Activated CD8-positive, alpha-beta T cell treated with anti-CD3 and anti-CD28 coated beads, Interleukin-2, amount 10 ng/mL, durations not matched to agents 7 days and 5 days (primary cell): ENCODE measurements around the gene GFM1. TPM values are rescaled to one million over a fixed set of nuclear protein-coding genes. Genes with fewer than 3 reads are reported as not detected.

ENCODE experiments used
- ATAC-seq: fragments of 150-1000 bp; cut with Tn5 transposase; one replicate; pipeline ENCODE4 v1.10.0; 2021; ENCODE audit warnings: moderate library complexity
- CTCF ChIA-PET: fragments of 350-600 bp; sonication (Branson Sonifier 250); formaldehyde crosslinking; loops from one replicate; lab custom pipeline; 2021; ENCODE audit warnings: antibody characterized with exemption; lab: Charles Lee
- POLR2A ChIA-PET: fragments of 350-600 bp; sonication (Branson Sonifier 250); formaldehyde crosslinking; loops from one replicate; lab custom pipeline; 2021; ENCODE audit warnings: antibody characterized with exemption; lab: Charles Lee
- DNase-seq: peaks from one replicate; pipeline ENCODE4 v3.0.0-alpha.2; 2020
- H3K27ac Mint-ChIP-seq: one replicate; pipeline ENCODE4 v1.8.0; 2021; ENCODE audit warnings: mild to moderate bottlenecking, mixed read lengths
- H3K27me3 Mint-ChIP-seq: one replicate; pipeline ENCODE4 v1.8.0; 2021; ENCODE audit warnings: low read depth, mixed read lengths
- H3K36me3 Mint-ChIP-seq: one replicate; pipeline ENCODE4 v1.8.0; 2021; ENCODE audit warnings: low read depth, mixed read lengths
- H3K4me1 Mint-ChIP-seq: one replicate; pipeline ENCODE4 v1.8.0; 2021; ENCODE audit warnings: low read depth, mixed read lengths
- H3K4me3 Mint-ChIP-seq: one replicate; pipeline ENCODE4 v1.8.0; 2021; ENCODE audit warnings: mild to moderate bottlenecking, mixed read lengths
- H3K9me3 Mint-ChIP-seq: one replicate; pipeline ENCODE4 v1.8.0; 2022; ENCODE audit warnings: mixed read lengths; ENCODE audit not compliant: insufficient read depth
- total RNA-seq, 2 experiments: library from RNA; stranded (reverse); gene quantifications; one replicate each; pipeline ENCODE4 v1.2.3, GENCODE V29; 2021

GFM1 gene
- total RNA-seq, 2 experiments from 2014 or later: 40.4 to 45.0 TPM

- ATAC-seq: peak; percentile 62
- Mint-ChIP-seq H3K4me3 (no peak overlapping the region), H3K27ac (no peak overlapping the region), H3K27me3 (no peaks in the 10 kb centered on the region), H3K4me1 (peaks cover 22% of the 10 kb centered on the region), H3K9me3 (no peaks in the 10 kb centered on the region), H3K36me3 (no peaks in the 10 kb centered on the region)
- ChIA-PET POLR2A (no interaction called here), CTCF (interaction anchor here (0.6 to 4.8 kb wide), 46 partner anchors 9 to 178 kb away, joined by 3 to 129 read pairs (median 4); partner anchors contain the start of genes GFM1, LXN and MFSD1)
- peak; percentile 74 for DNase-seq
Measured at GRCh38 chr3:158727206-158728060, 83.1 kb downstream of the GFM1 start.

- CTCF ChIA-PET: interaction anchor here (0.6 to 4.8 kb wide), 42 partner anchors 8 to 179 kb away, joined by 3 to 129 read pairs (median 4); partner anchors contain the start of genes GFM1, LXN and MFSD1
- Mint-ChIP-seq H3K27me3 (no peaks in the 10 kb centered on the region), H3K9me3 (no peaks in the 10 kb centered on the region), H3K4me3 (no peak overlapping the region), H3K36me3 (no peaks in the 10 kb centered on the region), H3K4me1 (peaks cover 19% of the 10 kb centered on the region), H3K27ac (no peak overlapping the region)
- DNase-seq (no peak), ATAC-seq (no peak)
- POLR2A ChIA-PET: no interaction called here
Measured at GRCh38 chr3:158728061-158728377, 83.7 kb downstream of the GFM1 start.

- no peaks in the 10 kb centered on the region for H3K36me3 Mint-ChIP-seq
- ChIA-PET CTCF (interaction anchor here (0.9 to 4.8 kb wide), 3 partner anchors 62 to 83 kb away, joined by 5 to 129 read pairs (median 22); partner anchors contain the start of gene GFM1), POLR2A (no interaction called here)
- H3K4me1 Mint-ChIP-seq: peaks cover 15% of the 10 kb centered on the region
- no peak for DNase-seq
- H3K4me3 Mint-ChIP-seq: no peak overlapping the region
- ATAC-seq: no peak
- H3K27me3 Mint-ChIP-seq: no peaks in the 10 kb centered on the region
- H3K27ac Mint-ChIP-seq: no peak overlapping the region
- H3K9me3 Mint-ChIP-seq: no peaks in the 10 kb centered on the region
Measured at GRCh38 chr3:158728851-158729250, 84.5 kb downstream of the GFM1 start.

GRCh38 chr3:158731486-158731885 lies 87.2 kb downstream of the GFM1 start:
- no peaks in the 10 kb centered on the region for H3K27me3 Mint-ChIP-seq
- ATAC-seq: no peak
- DNase-seq: no peak
- H3K4me1 Mint-ChIP-seq: peaks cover 15% of the 10 kb centered on the region
- ChIA-PET POLR2A (no interaction called here), CTCF (interaction anchor here (0.7 to 1.2 kb wide), 2 partner anchors 8 to 72 kb away, joined by 3 read pairs; no protein-coding TSS in a partner anchor)
- H3K36me3 Mint-ChIP-seq: no peaks in the 10 kb centered on the region
- no peak overlapping the region for H3K27ac Mint-ChIP-seq
- H3K4me3 Mint-ChIP-seq: peak overlapping the region; percentile 36
- H3K9me3 Mint-ChIP-seq: no peaks in the 10 kb centered on the region

GRCh38 chr3:158731938-158732855 lies 87.9 kb downstream of the GFM1 start, which contains the start of gene RARRES1:
RARRES1 (minus strand) TSS chr3:158732457; CDS start chr3:158732415, 42 bp downstream.
- CTCF ChIA-PET: interaction anchor here (0.7 to 1.2 kb wide), 2 partner anchors 9 to 73 kb away, joined by 3 read pairs; no protein-coding TSS in a partner anchor
- peak; percentile 73 for ATAC-seq
- H3K36me3 Mint-ChIP-seq: no peaks in the 10 kb centered on the region

GRCh38 chr3:158732856-158733200 lies 88.5 kb downstream of the GFM1 start:
- Mint-ChIP-seq H3K36me3 (no peaks in the 10 kb centered on the region), H3K4me1 (peaks cover 12% of the 10 kb centered on the region), H3K4me3 (no peak overlapping the region), H3K27me3 (no peaks in the 10 kb centered on the region), H3K27ac (no peak overlapping the region), H3K9me3 (no peaks in the 10 kb centered on the region)
- DNase-seq: no peak
- POLR2A ChIA-PET: no interaction called here
- no peak for ATAC-seq
- CTCF ChIA-PET: no interaction called here

More at GRCh38 chr3:158731938-158732855, 87.9 kb downstream of the GFM1 start, which contains the start of gene RARRES1:
- Mint-ChIP-seq H3K4me3 (peak within 1 kb of the TSS; percentile 36), H3K27me3 (no peaks in the 10 kb centered on the region), H3K9me3 (no peaks in the 10 kb centered on the region), H3K27ac (no peak within 1 kb of the TSS), H3K4me1 (peaks cover 15% of the 10 kb centered on the region)
- peak; percentile 51 for DNase-seq
- POLR2A ChIA-PET: no interaction called here

- no peak for ATAC-seq
- CTCF ChIA-PET: no interaction called here
- H3K27me3 Mint-ChIP-seq: no peaks in the 10 kb centered on the region
- POLR2A ChIA-PET: no interaction called here
- H3K27ac Mint-ChIP-seq: no peak overlapping the region
- no peak overlapping the region for H3K4me3 Mint-ChIP-seq
- no peak for DNase-seq
- no peaks in the 10 kb centered on the region for H3K9me3 Mint-ChIP-seq
- no peaks in the 10 kb centered on the region for H3K36me3 Mint-ChIP-seq
- peaks cover 7% of the 10 kb centered on the region for H3K4me1 Mint-ChIP-seq
Measured at GRCh38 chr3:158733656-158734055, 89.3 kb downstream of the GFM1 start.

GRCh38 chr3:158735296-158736033 lies 91.1 kb downstream of the GFM1 start:
- Mint-ChIP-seq H3K27ac (no peak overlapping the region), H3K27me3 (no peaks in the 10 kb centered on the region), H3K9me3 (no peaks in the 10 kb centered on the region), H3K4me1 (peaks cover 7% of the 10 kb centered on the region), H3K4me3 (no peak overlapping the region), H3K36me3 (no peaks in the 10 kb centered on the region)
- DNase-seq (no peak), ATAC-seq (no peak)
- ChIA-PET CTCF (interaction anchor here (1.7 to 1.8 kb wide), 2 partner anchors 8 to 54 kb away, joined by 5 to 9 read pairs; no protein-coding TSS in a partner anchor), POLR2A (no interaction called here)

GRCh38 chr3:158737410-158737809 lies 93.1 kb downstream of the GFM1 start:
- Mint-ChIP-seq H3K4me3 (no peak overlapping the region), H3K4me1 (peaks cover 7% of the 10 kb centered on the region), H3K9me3 (no peaks in the 10 kb centered on the region), H3K36me3 (no peaks in the 10 kb centered on the region), H3K27ac (no peak overlapping the region), H3K27me3 (no peaks in the 10 kb centered on the region)
- CTCF ChIA-PET: interaction anchor here (1.5 kb wide), 1 partner anchor 10 kb away, joined by 5 read pairs; no protein-coding TSS in a partner anchor
- no peak for DNase-seq
- no peak for ATAC-seq
- POLR2A ChIA-PET: no interaction called here

GRCh38 chr3:158737976-158738615 lies 93.8 kb downstream of the GFM1 start:
- no peaks in the 10 kb centered on the region for H3K27me3 Mint-ChIP-seq
- peaks cover 14% of the 10 kb centered on the region for H3K4me1 Mint-ChIP-seq
- DNase-seq (no peak), ATAC-seq (no peak)
- no peak overlapping the region for H3K4me3 Mint-ChIP-seq
- no peaks in the 10 kb centered on the region for H3K36me3 Mint-ChIP-seq
- POLR2A ChIA-PET: no interaction called here
- H3K27ac Mint-ChIP-seq: no peak overlapping the region
- CTCF ChIA-PET: interaction anchor here (1.5 kb wide), 1 partner anchor 10 kb away, joined by 5 read pairs; no protein-coding TSS in a partner anchor
- H3K9me3 Mint-ChIP-seq: no peaks in the 10 kb centered on the region
